Choroid plexus epithelial cell (primary cell): ENCODE measurements around the gene GRID2.

Experiments
- DNase-seq: peaks from one replicate; pipeline ENCODE4 v3.0.0-alpha.2; 2010; ENCODE audit warnings: low read depth
- H3K4me3 ChIP-seq: 2 replicates; pipeline ENCODE4 v1.5.1; 2011; ENCODE audit warnings: low read depth, mild to moderate bottlenecking, control low read depth, low read length, moderate library complexity
- CTCF ChIP-seq: conservative IDR thresholded peaks from 2 replicates; pipeline ENCODE4 v1.5.1; 2011; ENCODE audit warnings: low read depth, mild to moderate bottlenecking, control low read depth, inconsistent platforms, low read length, moderate library complexity

GRID2 gene

GRCh38 chr4:93221771-93222170, 918.0 kb downstream of the GRID2 start:
- H3K4me3 ChIP-seq: no peak overlapping the region
- DNase-seq: no peak

GRCh38 chr4:93228021-93228420, 924.3 kb downstream of the GRID2 start:
- H3K4me3 ChIP-seq: no peak overlapping the region
- no peak for TF ChIP-seq CTCF
- no peak for DNase-seq

More at GRCh38 chr4:93221771-93222170, 918.0 kb downstream of the GRID2 start:
- no peak for TF ChIP-seq CTCF

- DNase-seq: no peak
- no peak for TF ChIP-seq CTCF
- H3K4me3 ChIP-seq: no peak overlapping the region
Measured at GRCh38 chr4:93232883-93233282, 929.1 kb downstream of the GRID2 start.

GRCh38 chr4:93237521-93237920, 933.8 kb downstream of the GRID2 start:
- TF ChIP-seq CTCF: no peak
- DNase-seq: no peak
- H3K4me3 ChIP-seq: no peak overlapping the region

GRCh38 chr4:93243262-93243661, 939.5 kb downstream of the GRID2 start:
- DNase-seq: no peak
- H3K4me3 ChIP-seq: no peak overlapping the region
- TF ChIP-seq CTCF: no peak

GRCh38 chr4:93261207-93261606, 957.4 kb downstream of the GRID2 start:
- H3K4me3 ChIP-seq: no peak overlapping the region
- no peak for DNase-seq
- no peak for TF ChIP-seq CTCF

GRCh38 chr4:93263166-93263565, 959.4 kb downstream of the GRID2 start:
- DNase-seq: no peak
- TF ChIP-seq CTCF: no peak
- no peak overlapping the region for H3K4me3 ChIP-seq
